Psoas muscle (tissue), 8 donors: Measurements from ENCODE around the gene RHOBTB1. TPM values are rescaled to one million over a fixed set of nuclear protein-coding genes. Genes with fewer than 3 reads are reported as not detected.

ENCODE experiments used
- ATAC-seq, 4 donors: fragments of 200-7000 bp; cut with Tn5 transposase; one replicate each; pipeline ENCODE4 v1.9.1; 2020; ENCODE audit warnings: moderate library complexity in 3 of 4, mild to moderate bottlenecking in 2 of 4
- DNase-seq, 2 donors: peaks; one replicate each; pipeline ENCODE4 v3.0.0-alpha.2; 2020
- H3K27ac ChIP-seq: fragments of 200-600 bp; one replicate; pipeline ENCODE4 v1.8.0; 2022
- H3K27me3 ChIP-seq, 3 donors: fragments of 200-600 bp in 1 of 3; one replicate each; pipeline versions ENCODE4 v1.6.1 to v1.8.0; 2013 to 2022; ENCODE audit warnings: low read length in 2 of 3, mild to moderate bottlenecking in 2 of 3, moderate library complexity in 1 of 3; ENCODE audit not compliant: insufficient read depth in 3 of 3
- H3K36me3 ChIP-seq, 2 donors: fragments of 200-600 bp in 1 of 2; one replicate each; pipeline versions ENCODE4 v1.6.1 to v1.8.0; 2013 to 2022; ENCODE audit warnings: low read depth in 1 of 2, mild to moderate bottlenecking in 1 of 2, moderate library complexity in 1 of 2; ENCODE audit not compliant: insufficient read depth in 1 of 2
- H3K4me1 ChIP-seq: fragments of 200-600 bp; one replicate; pipeline ENCODE4 v1.8.0; 2022
- H3K4me3 ChIP-seq: fragments of 200-600 bp; one replicate; pipeline ENCODE4 v1.8.0; 2022; ENCODE audit warnings: mild to moderate bottlenecking
- H3K9me3 ChIP-seq: fragments of 200-600 bp; one replicate; pipeline ENCODE4 v1.8.0; 2022
- WGBS, 3 donors: extraction: QIAGEN DNeasy Blood & Tissue Kit; methylation state at CpG; one replicate each; pipeline versions ENCODE4 v1.1.6 to v1.1.7; 2013; 5-methylcytosine and 5-hydroxymethylcytosine counted together
- intact Hi-C, 2 donors: fragments of 100-400 bp; cut with DNase I; formaldehyde crosslinking; loops; one replicate each; pipeline versions ENCODE4 v1.11.0 to v1.14.2; 2022
- polyA plus RNA-seq, 3 donors: library from polyadenylated mRNA; stranded (reverse); fragments of 200-250 nt; gene quantifications; one replicate each; pipeline ENCODE4 v1.2.3, GENCODE V29; 2013
- total RNA-seq, 4 donors: library from RNA; stranded (reverse); fragmentation: NEBNext Ultra II Directional in 2 of 4; extraction: Animal tissue kit (Norgen Biotek cat#: 25700) in 2 of 4; gene quantifications; one replicate each; pipeline versions ENCODE4 v1.2.1 to v1.2.4, GENCODE V29; 2021 to 2023
- TF ChIP-seq, protein P1 (sequence below): fragments of 200-600 bp; IDR thresholded peaks from one replicate; pipeline ENCODE4 v1.8.0; 2022; ENCODE audit warnings: antibody characterized with exemption
- donor health status: healthy with polysubstance abuse.
- donor health status: DM: no; HTN: no; CAD: no; lungs with moderate emphysema.
- donor health status: Bipolar disorder and iron deficiency.
- donor health status: healthy.
- donor health status: DM: yes; HTN: yes; CAD: no.
- donor health status: DM: no; HTN: no; CAD: no.
- donor health status: DM: no; HTN: no; CAD: no.
- donor health status: DM: yes; HTN: yes; CAD: no.

Gene RHOBTB1
- total and polyA plus RNA-seq, 7 donors: 1.8 to 47.4 (median 23.6) TPM

DNA sequence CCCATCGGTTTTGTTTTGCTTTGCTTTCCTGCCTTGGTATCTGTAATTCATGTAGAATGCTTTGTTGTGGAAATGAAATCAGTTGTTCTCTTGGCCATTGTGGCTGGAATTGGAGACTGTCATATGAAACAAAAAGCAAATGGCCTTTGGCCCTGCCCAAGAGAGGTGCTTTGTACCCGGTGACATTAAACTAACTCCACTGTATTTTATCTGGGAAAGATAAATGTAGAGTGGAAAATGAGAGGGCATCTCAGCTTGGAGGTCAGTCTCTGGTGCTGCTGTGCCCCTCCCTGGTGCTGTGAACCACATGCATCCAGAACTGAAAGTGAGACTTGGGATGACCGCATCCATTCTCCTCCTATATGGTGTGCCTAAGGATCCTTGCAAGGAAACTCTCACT is 90.3 kb downstream of the RHOBTB1 start:
- TF ChIP-seq, protein P1, sequence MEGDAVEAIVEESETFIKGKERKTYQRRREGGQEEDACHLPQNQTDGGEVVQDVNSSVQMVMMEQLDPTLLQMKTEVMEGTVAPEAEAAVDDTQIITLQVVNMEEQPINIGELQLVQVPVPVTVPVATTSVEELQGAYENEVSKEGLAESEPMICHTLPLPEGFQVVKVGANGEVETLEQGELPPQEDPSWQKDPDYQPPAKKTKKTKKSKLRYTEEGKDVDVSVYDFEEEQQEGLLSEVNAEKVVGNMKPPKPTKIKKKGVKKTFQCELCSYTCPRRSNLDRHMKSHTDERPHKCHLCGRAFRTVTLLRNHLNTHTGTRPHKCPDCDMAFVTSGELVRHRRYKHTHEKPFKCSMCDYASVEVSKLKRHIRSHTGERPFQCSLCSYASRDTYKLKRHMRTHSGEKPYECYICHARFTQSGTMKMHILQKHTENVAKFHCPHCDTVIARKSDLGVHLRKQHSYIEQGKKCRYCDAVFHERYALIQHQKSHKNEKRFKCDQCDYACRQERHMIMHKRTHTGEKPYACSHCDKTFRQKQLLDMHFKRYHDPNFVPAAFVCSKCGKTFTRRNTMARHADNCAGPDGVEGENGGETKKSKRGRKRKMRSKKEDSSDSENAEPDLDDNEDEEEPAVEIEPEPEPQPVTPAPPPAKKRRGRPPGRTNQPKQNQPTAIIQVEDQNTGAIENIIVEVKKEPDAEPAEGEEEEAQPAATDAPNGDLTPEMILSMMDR: no peak
- no peak overlapping the region for H3K4me3 ChIP-seq
- peaks cover 40% of the 10 kb centered on the region for H3K4me1 ChIP-seq
- ATAC-seq (no peak), DNase-seq (no peak)
- peak overlapping the region; percentile 96 for H3K27ac ChIP-seq
- intact Hi-C loops: loop anchor here in 1 of 2 donors (5.0 kb wide), 1 partner anchor 89 kb away; the partner anchor contains the start of gene RHOBTB1
- no peaks in the 10 kb centered on the region for H3K27me3 ChIP-seq
- 60 to 70% (median 65%) methylated on average over 3 of the region's 3 CpGs for WGBS, 3 donors
- no peaks in the 10 kb centered on the region for H3K9me3 ChIP-seq
- H3K36me3 ChIP-seq: no peaks in the 10 kb centered on the region

DNA sequence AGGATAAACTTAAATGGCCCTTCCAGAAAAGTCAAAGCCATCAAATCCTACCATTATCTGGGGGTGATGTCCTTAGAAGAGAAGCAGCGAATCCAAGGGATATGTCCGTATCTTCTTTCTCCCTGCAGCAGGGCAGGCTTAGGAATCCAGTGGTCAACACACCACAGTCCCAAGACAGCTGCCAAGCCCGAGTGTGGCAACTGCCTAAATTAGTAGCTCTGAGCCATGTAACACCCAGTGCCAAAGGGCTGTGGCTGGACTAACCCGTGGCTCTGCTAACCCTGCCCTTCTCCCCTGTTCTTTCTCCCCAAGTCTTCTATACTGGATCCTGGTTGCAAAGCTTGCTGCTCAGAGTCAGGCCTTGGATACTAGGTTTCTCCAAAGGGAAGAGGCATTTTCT is 90.9 kb downstream of the RHOBTB1 start:
- Histone ChIP-seq H3K9me3 (no peaks in the 10 kb centered on the region), H3K27ac (peak overlapping the region; percentile 96), H3K27me3 (no peaks in the 10 kb centered on the region), H3K36me3 (no peaks in the 10 kb centered on the region), H3K4me1 (peaks cover 45% of the 10 kb centered on the region), H3K4me3 (no peak overlapping the region)
- intact Hi-C loops: loop anchor here in 1 of 2 donors (5.0 kb wide), 1 partner anchor 89 kb away; the partner anchor contains the start of gene RHOBTB1
- WGBS, 3 donors: 36 to 55% (median 39%) methylated on average over 4 of the region's 4 CpGs
- ATAC-seq: peak; percentile 83 to 90 (median 85)
- peak; percentile 73 to 91 for DNase-seq
- TF ChIP-seq, protein P1: no peak

DNA sequence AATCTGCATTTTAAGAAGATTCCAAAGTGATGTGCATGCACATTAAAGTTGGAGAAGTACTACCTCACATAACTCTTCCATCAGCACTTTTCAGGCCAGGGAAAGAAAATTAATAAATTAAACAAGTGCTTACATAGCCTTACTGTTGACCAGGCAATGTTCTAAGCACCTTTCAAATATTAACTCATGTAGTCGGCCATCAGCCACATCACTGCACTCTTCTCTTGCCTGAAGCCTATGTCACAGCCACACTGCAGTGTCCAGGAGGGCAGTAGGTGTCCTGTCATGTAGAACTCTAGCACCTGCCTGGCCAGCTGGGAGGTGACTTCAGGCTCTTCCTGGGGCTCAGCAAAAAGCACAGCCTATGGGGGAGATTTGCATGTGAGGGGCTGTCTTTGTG is 94.2 kb downstream of the RHOBTB1 start:
- H3K27ac ChIP-seq: peak overlapping the region; percentile 96
- intact Hi-C loops: loop anchor here in 1 of 2 donors (5.0 kb wide), 1 partner anchor 93 kb away; the partner anchor contains the start of gene RHOBTB1
- no peak overlapping the region for H3K4me3 ChIP-seq
- DNase-seq (no peak), ATAC-seq (no peak)
- TF ChIP-seq, protein P1: no peak
- peaks cover 53% of the 10 kb centered on the region for H3K4me1 ChIP-seq
- no peaks in the 10 kb centered on the region for H3K9me3 ChIP-seq
- 34 to 86% (median 36%) methylated on average over 1 of the region's 1 CpG for WGBS, 3 donors
- H3K27me3 ChIP-seq: no peaks in the 10 kb centered on the region
- H3K36me3 ChIP-seq: no peaks in the 10 kb centered on the region

DNA sequence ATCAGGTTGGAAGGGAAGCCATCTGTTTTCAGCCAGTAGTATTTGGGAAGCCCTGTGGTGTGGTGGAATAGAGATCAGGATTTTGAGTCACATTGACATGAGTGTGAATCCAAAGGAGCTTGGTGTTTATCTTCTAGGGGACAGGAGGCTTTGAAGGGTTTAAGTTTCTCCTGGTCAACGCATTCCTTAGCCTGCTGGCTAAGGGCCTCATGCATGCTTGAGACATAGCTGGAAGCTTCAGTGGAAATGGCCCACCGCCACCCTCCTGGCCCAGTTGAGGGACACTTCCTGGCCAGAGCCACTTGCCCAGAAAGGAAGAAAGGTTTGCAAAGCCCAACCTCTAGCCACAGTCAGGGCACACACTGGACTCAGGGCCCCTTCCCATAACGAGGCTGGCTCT is 94.8 kb downstream of the RHOBTB1 start:
- intact Hi-C loops: no loop called here
- 18 to 32% (median 31%) methylated on average over 3 of the region's 3 CpGs for WGBS, 3 donors
- no peaks in the 10 kb centered on the region for H3K27me3 ChIP-seq
- no peaks in the 10 kb centered on the region for H3K9me3 ChIP-seq
- peak; percentile 45 to 81 for DNase-seq
- H3K36me3 ChIP-seq: no peaks in the 10 kb centered on the region
- ATAC-seq: peak; percentile 26 to 68 (median 62)
- H3K4me3 ChIP-seq: no peak overlapping the region
- peak overlapping the region; percentile 96 for H3K27ac ChIP-seq
- TF ChIP-seq, protein P1: no peak
- H3K4me1 ChIP-seq: peaks cover 52% of the 10 kb centered on the region

DNA sequence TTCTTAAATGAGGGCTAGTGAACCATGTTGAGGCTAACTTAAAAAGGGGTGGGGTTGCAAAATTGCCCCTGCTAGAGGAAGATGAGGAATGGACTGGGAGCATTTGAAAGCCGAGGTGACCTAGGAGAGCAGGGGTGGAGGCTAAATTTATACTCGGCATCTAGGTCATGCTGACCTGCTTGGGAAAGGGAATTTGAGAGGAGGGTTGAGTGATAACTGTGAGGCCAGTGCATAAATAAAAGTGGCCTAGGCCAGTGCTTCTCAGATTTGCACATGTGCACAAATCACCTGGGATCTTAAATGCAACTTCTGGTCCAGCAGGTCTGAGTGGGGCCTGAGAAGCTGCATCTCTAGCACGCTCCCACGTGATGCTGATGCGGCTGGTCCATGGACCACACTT is 95.3 kb downstream of the RHOBTB1 start:
- intact Hi-C loops: loop anchor here in 1 of 2 donors (1.0 kb wide), 1 partner anchor 30 kb away; no protein-coding TSS in a partner anchor
- TF ChIP-seq, protein P1: no peak
- H3K36me3 ChIP-seq: no peaks in the 10 kb centered on the region
- WGBS, 3 donors: 20 to 43% (median 31%) methylated on average over 5 of the region's 5 CpGs
- H3K9me3 ChIP-seq: no peaks in the 10 kb centered on the region
- H3K27ac ChIP-seq: peak overlapping the region; percentile 96
- peak; percentile 84 to 87 (median 84) for ATAC-seq
- H3K4me3 ChIP-seq: peak overlapping the region; percentile 16
- H3K27me3 ChIP-seq: no peaks in the 10 kb centered on the region
- H3K4me1 ChIP-seq: peaks cover 47% of the 10 kb centered on the region
- DNase-seq: no peak
